Osteocyte (in vitro differentiated cells): ENCODE measurements around the gene RERG. TPM values are rescaled to one million over a fixed set of nuclear protein-coding genes. Genes with fewer than 3 reads are reported as not detected.

Experiments used
- DNase-seq: peaks from one replicate; pipeline ENCODE4 v3.0.0; 2021; ENCODE audit warnings: mixed read lengths; ENCODE audit not compliant: unreplicated experiment; ENCODE audit errors: extremely low spot score
- H3K27ac Mint-ChIP-seq: one replicate; pipeline ENCODE4 v1.8.0; 2021; ENCODE audit warnings: mild to moderate bottlenecking, mixed read lengths; ENCODE audit not compliant: unreplicated experiment
- H3K27me3 Mint-ChIP-seq: one replicate; pipeline ENCODE4 v1.8.0; 2021; ENCODE audit warnings: mixed read lengths; ENCODE audit not compliant: unreplicated experiment
- H3K36me3 Mint-ChIP-seq: one replicate; pipeline ENCODE4 v1.8.0; 2021; ENCODE audit warnings: mixed read lengths; ENCODE audit not compliant: unreplicated experiment
- H3K4me1 Mint-ChIP-seq: one replicate; pipeline ENCODE4 v1.8.0; 2021; ENCODE audit warnings: mixed read lengths; ENCODE audit not compliant: unreplicated experiment
- H3K4me3 Mint-ChIP-seq: one replicate; pipeline ENCODE4 v1.8.0; 2021; ENCODE audit warnings: mild to moderate bottlenecking, moderate library complexity, mixed read lengths; ENCODE audit not compliant: unreplicated experiment
- H3K9me3 Mint-ChIP-seq: one replicate; pipeline ENCODE4 v1.8.0; 2021; ENCODE audit warnings: mixed read lengths; ENCODE audit not compliant: unreplicated experiment
- total RNA-seq: library from RNA; stranded (reverse); gene quantifications from 2 replicates; pipeline ENCODE4 v1.2.1, GENCODE V29; 2021
- TF ChIP-seq, protein P1 (sequence below): fragments of 200-600 bp; sonication (generic); IDR thresholded peaks from 2 replicates; pipeline ENCODE4 v1.5.0; 2021; ENCODE audit warnings: antibody characterized with exemption, mild to moderate bottlenecking, moderate library complexity

Gene RERG
- total RNA-seq, 1 donor from 2014 or later, result 92.7 TPM

GRCh38 chr12:15173142-15173541 is 48.1 kb downstream of the RERG start:
- H3K4me3 Mint-ChIP-seq, result no peak overlapping the region
- peaks cover 61% of the 10 kb centered on the region for H3K4me1 Mint-ChIP-seq
- H3K27me3 Mint-ChIP-seq, result no peaks in the 10 kb centered on the region
- DNase-seq, result no peak
- H3K27ac Mint-ChIP-seq, result no peak overlapping the region
- H3K9me3 Mint-ChIP-seq, result peaks cover 15% of the 10 kb centered on the region
- TF ChIP-seq, protein P1, sequence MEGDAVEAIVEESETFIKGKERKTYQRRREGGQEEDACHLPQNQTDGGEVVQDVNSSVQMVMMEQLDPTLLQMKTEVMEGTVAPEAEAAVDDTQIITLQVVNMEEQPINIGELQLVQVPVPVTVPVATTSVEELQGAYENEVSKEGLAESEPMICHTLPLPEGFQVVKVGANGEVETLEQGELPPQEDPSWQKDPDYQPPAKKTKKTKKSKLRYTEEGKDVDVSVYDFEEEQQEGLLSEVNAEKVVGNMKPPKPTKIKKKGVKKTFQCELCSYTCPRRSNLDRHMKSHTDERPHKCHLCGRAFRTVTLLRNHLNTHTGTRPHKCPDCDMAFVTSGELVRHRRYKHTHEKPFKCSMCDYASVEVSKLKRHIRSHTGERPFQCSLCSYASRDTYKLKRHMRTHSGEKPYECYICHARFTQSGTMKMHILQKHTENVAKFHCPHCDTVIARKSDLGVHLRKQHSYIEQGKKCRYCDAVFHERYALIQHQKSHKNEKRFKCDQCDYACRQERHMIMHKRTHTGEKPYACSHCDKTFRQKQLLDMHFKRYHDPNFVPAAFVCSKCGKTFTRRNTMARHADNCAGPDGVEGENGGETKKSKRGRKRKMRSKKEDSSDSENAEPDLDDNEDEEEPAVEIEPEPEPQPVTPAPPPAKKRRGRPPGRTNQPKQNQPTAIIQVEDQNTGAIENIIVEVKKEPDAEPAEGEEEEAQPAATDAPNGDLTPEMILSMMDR, result no peak
- peaks cover 34% of the 10 kb centered on the region for H3K36me3 Mint-ChIP-seq

GRCh38 chr12:15172060-15172822 is 49.0 kb downstream of the RERG start:
- TF ChIP-seq, protein P1, result no peak
- no peaks in the 10 kb centered on the region for H3K27me3 Mint-ChIP-seq

GRCh38 chr12:15171012-15171655 is 50.1 kb downstream of the RERG start:
- Mint-ChIP-seq H3K4me1 (peaks cover 57% of the 10 kb centered on the region), H3K27ac (peak overlapping the region; percentile 1), H3K36me3 (peaks cover 33% of the 10 kb centered on the region), H3K9me3 (peaks cover 15% of the 10 kb centered on the region), H3K4me3 (no peak overlapping the region), H3K27me3 (no peaks in the 10 kb centered on the region)
- DNase-seq, result no peak
- TF ChIP-seq, protein P1, result no peak

More at GRCh38 chr12:15172060-15172822, 49.0 kb downstream of the RERG start:
- no peak overlapping the region for H3K4me3 Mint-ChIP-seq
- H3K27ac Mint-ChIP-seq, result no peak overlapping the region
- H3K9me3 Mint-ChIP-seq, result peaks cover 15% of the 10 kb centered on the region
- DNase-seq, result no peak
- peaks cover 34% of the 10 kb centered on the region for H3K36me3 Mint-ChIP-seq
- peaks cover 60% of the 10 kb centered on the region for H3K4me1 Mint-ChIP-seq

- H3K27me3 Mint-ChIP-seq, result no peaks in the 10 kb centered on the region
- DNase-seq, result no peak
- peaks cover 26% of the 10 kb centered on the region for H3K36me3 Mint-ChIP-seq
- H3K27ac Mint-ChIP-seq, result peak overlapping the region; percentile 48
- H3K9me3 Mint-ChIP-seq, result peaks cover 15% of the 10 kb centered on the region
- no peak overlapping the region for H3K4me3 Mint-ChIP-seq
- TF ChIP-seq, protein P1, result no peak
- peaks cover 67% of the 10 kb centered on the region for H3K4me1 Mint-ChIP-seq
Observed at GRCh38 chr12:15168026-15168678, 53.1 kb downstream of the RERG start.
